GM12878 (cell line): ENCODE measurements around the gene TEX12. TPM values are rescaled to one million over a fixed set of nuclear protein-coding genes. Genes with fewer than 3 reads are reported as not detected.

Experiments
- ATAC-seq: fragments of 200-7000 bp; cut with Tn5 transposase; 3 replicates; pipeline ENCODE4 v1.9.1; 2020; ENCODE audit warnings: mild to moderate bottlenecking, moderate library complexity
- BruUV-seq: library from RNA; stranded (reverse); fragments of 400-500 nt; replicated peaks from 2 replicates; lab custom pipeline; 2021; lab: Mats Ljungman, UMichigan
- CTCF ChIA-PET: fragments of 300-600 bp; sonication (Branson Sonifier 250); formaldehyde crosslinking; extraction: SDS; loops from one replicate; lab custom pipeline; 2021; ENCODE audit warnings: inconsistent platforms; lab: Yijun Ruan, JAX
- POLR2A ChIA-PET: fragments of 350-600 bp; formaldehyde crosslinking; extraction: SDS; loops from one replicate; lab custom pipeline; 2021; ENCODE audit warnings: inconsistent platforms; lab: Charles Lee
- RAD21 ChIA-PET: fragments of 300-600 bp; sonication (Branson Sonifier 250); formaldehyde crosslinking; loops from one replicate; lab custom pipeline; 2023; ENCODE audit warnings: antibody characterized with exemption; ENCODE audit not compliant: unreplicated experiment; lab: Charles Lee
- SMC1A ChIA-PET: fragments of 300-600 bp; sonication (Branson Sonifier 250); formaldehyde crosslinking; loops from one replicate; lab custom pipeline; 2023; ENCODE audit not compliant: unreplicated experiment, uncharacterized antibody; lab: Charles Lee
- DNase-seq: peaks from one replicate; pipeline ENCODE4 v3.0.0-alpha.2; 2011; ENCODE audit warnings: low read depth, low spot score
- FAIRE-seq: peaks from 3 replicates; lab custom pipeline; 2011; peaks lifted over from hg19 to GRCh38; lab: Jason Lieb, UNC
- H2AFZ ChIP-seq: 2 replicates; pipeline ENCODE4 v1.6.0; 2011; ENCODE audit warnings: low read depth, low read length, control low read depth; ENCODE audit not compliant: control insufficient read depth
- H3K27ac ChIP-seq: 2 replicates; pipeline ENCODE4 v1.5.1; 2011; ENCODE audit warnings: control low read depth; ENCODE audit not compliant: control insufficient read depth, insufficient read depth
- H3K27me3 ChIP-seq, 2 experiments: replicated peaks in 1 of 2; 2 replicates each; pipeline versions ENCODE4 v1.6.0 to v1.6.1; 2011; ENCODE audit warnings: low read length in 1 of 2; ENCODE audit not compliant: control insufficient read depth in 2 of 2, insufficient read depth in 2 of 2
- H3K36me3 ChIP-seq, 2 experiments: 2 replicates each; pipeline ENCODE4 v1.5.1; 2011; ENCODE audit warnings: low read length in 1 of 2; ENCODE audit not compliant: control insufficient read depth in 2 of 2, insufficient read depth in 2 of 2
- H3K4me1 ChIP-seq: 2 replicates; pipeline ENCODE4 v1.6.1; 2011; ENCODE audit warnings: mild to moderate bottlenecking, low read length, moderate library complexity, mixed read lengths; ENCODE audit not compliant: control insufficient read depth, insufficient read depth
- H3K4me2 ChIP-seq: 2 replicates; pipeline ENCODE4 v1.6.0; 2011; ENCODE audit warnings: control low read depth; ENCODE audit not compliant: control insufficient read depth, insufficient read depth
- H3K4me3 ChIP-seq: fragments of 200-600 bp; sonication (generic); 2 replicates; pipeline ENCODE4 v1.5.1; 2016
- H3K79me2 ChIP-seq: 2 replicates; pipeline ENCODE4 v1.6.0; 2011; ENCODE audit warnings: low read length; ENCODE audit not compliant: control insufficient read depth, insufficient read depth
- H3K9ac ChIP-seq: 2 replicates; pipeline ENCODE4 v1.8.0; 2011; ENCODE audit warnings: low read length, control low read depth, mixed read lengths; ENCODE audit not compliant: control insufficient read depth, insufficient read depth
- H3K9me3 ChIP-seq: replicated peaks from 3 replicates; pipeline ENCODE4 v1.5.1; 2011; ENCODE audit warnings: mild to moderate bottlenecking, low read length; ENCODE audit not compliant: control insufficient read depth, insufficient read depth
- H4K20me1 ChIP-seq: 2 replicates; pipeline ENCODE4 v1.6.0; 2011; ENCODE audit not compliant: control insufficient read depth, insufficient read depth
- CBX3 ChIP-seq: fragments of 200-600 bp; sonication (generic); IDR thresholded peaks from 2 replicates; pipeline ENCODE4 v1.6.1; 2016; ENCODE audit warnings: low read depth, borderline replicate concordance
- CEBPB ChIP-seq, 2 experiments: fragments of 150-350 bp in 1 of 2; IDR thresholded peaks; 2 replicates each; pipeline ENCODE4 v1.6.1; 2012 to 2014; ENCODE audit warnings: low read depth in 2 of 2, low read length in 2 of 2, borderline replicate concordance in 1 of 2, inconsistent platforms in 1 of 2
- CHD4 ChIP-seq: fragments of 200-600 bp; sonication (generic); IDR thresholded peaks from 2 replicates; pipeline ENCODE4 v1.6.1; 2016; ENCODE audit warnings: mild to moderate bottlenecking
- JUND ChIP-seq: IDR thresholded peaks from 2 replicates; pipeline ENCODE4 v1.6.1; 2012; ENCODE audit warnings: low read depth, mild to moderate bottlenecking, low read length, improper control_type of control experiment, moderate library complexity
- LARP7 ChIP-seq: fragments of 450-650 bp; IDR thresholded peaks from 2 replicates; pipeline ENCODE4 v1.6.1; 2017; ENCODE audit warnings: mild to moderate bottlenecking
- NFYA ChIP-seq: IDR thresholded peaks from 2 replicates; pipeline ENCODE4 v1.6.1; 2011; ENCODE audit warnings: low read depth, mild to moderate bottlenecking, low read length, improper control_type of control experiment, borderline replicate concordance
- POLR2AphosphoS5 ChIP-seq: IDR thresholded peaks from 2 replicates; pipeline ENCODE4 v1.6.1; 2011; ENCODE audit warnings: mild to moderate bottlenecking, low read length, inconsistent platforms
- SKIL ChIP-seq: fragments of 450-650 bp; IDR thresholded peaks from 2 replicates; pipeline ENCODE4 v1.6.1; 2017; ENCODE audit warnings: mild to moderate bottlenecking, low read depth, inconsistent platforms; ENCODE audit not compliant: poor library complexity, severe bottlenecking
- YBX1 ChIP-seq: fragments of 450-650 bp; IDR thresholded peaks from 2 replicates; pipeline ENCODE4 v1.6.1; 2016; ENCODE audit warnings: antibody characterized with exemption
- ZNF384 ChIP-seq: IDR thresholded peaks from 2 replicates; pipeline ENCODE4 v1.6.1; 2012; ENCODE audit warnings: low read depth, mild to moderate bottlenecking, low read length, improper control_type of control experiment, borderline replicate concordance
- WGBS: methylation state at CpG from one replicate; pipeline ENCODE4 v1.1.6; 2016; ENCODE audit warnings: low lambda C conversion rate; ENCODE audit not compliant: insufficient replicate concordance, insufficient coverage; ENCODE audit errors: missing lambda C conversion rate; 5-methylcytosine and 5-hydroxymethylcytosine counted together
- in situ Hi-C: fragments of 300-500 bp; cut with MboI; formaldehyde crosslinking; loops from 9 replicates; pipeline ENCODE4 v1.14.3; 2018; ENCODE audit warnings: mixed read lengths
- intact Hi-C: fragments of 100-400 bp; cut with micrococcal nuclease; formaldehyde crosslinking; loops from one replicate; pipeline ENCODE4 v1.14.2; 2022; ENCODE audit not compliant: unreplicated experiment
- polyA plus RNA-seq, 11 experiments: library from polyadenylated mRNA; depleted of rRNA in 4 of 11; unstranded in 6 of 11; stranded (reverse) in 5 of 11; fragments of >200 nt; fragmentation: Nextera tagmentation in 4 of 11; fragmentation: Illumina TruSeq in 1 of 11; extraction: Ambion mirVana in 4 of 11; extraction: Trizol in 1 of 11; gene quantifications; 1 replicate in 1 of 11; 2 replicates in 10 of 11; pipeline versions ENCODE4 v1.2.1 to v1.2.3, GENCODE V29; 2011 to 2016; ENCODE audit warnings: inconsistent platforms in 2 of 11, missing spikeins in 2 of 11, low read depth in 1 of 11
- total RNA-seq, 4 experiments: library from RNA; depleted of rRNA in 3 of 4; stranded (reverse); fragments of >200 nt in 3 of 4; fragmentation: Illumina TruSeq in 1 of 4; extraction: Trizol in 1 of 4; gene quantifications; 2 replicates each; pipeline versions ENCODE4 v1.2.1 to v1.2.3, GENCODE V29; 2013 to 2021

TEX12 gene
- total and polyA plus RNA-seq, 10 of the 15 experiments (the other 5 are each of a cell fraction or from before 2014, with no cell fraction given): 0.11 to 1.3 (median 0.40) TPM; not detected in 2

DNA sequence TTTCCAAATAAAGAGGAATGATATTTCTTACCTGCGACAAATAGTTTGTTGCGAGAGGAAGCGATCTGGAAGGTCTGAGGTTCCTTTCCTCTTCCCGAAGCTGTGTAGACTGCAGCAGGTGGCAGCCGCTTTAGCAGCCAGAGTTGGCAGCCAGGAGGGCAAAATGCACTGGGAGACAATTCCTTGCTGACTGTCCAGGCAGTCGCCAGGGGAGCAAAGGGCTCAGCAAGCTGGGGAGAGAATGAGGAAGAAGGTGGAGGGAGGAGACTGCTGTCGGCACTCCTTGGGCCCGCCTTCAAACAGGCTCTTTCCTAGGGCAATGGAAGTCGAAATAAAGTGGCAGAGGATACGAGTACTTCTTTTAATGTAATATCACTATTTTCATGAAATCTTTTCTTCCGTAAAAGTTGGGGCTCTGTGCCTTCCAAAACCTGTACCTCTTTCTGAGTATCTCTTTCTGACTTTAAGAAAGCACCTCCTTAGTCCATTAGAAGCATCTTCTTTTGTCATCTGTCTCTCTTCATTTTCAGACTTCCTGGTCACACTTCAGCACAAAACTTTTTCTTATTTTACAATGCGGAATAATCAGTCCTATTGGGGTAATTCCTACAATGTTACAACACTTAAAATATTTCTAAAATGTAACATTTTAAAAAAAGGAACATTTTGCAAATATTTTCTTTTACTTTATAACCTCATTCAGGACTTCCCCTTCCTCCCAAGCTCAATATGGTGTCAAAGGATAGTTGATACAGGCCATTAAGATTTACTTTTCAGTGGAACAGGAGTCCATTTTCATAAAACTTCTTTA, 3.1 kb upstream of the TEX12 start, which contains the start of gene IL18:
Gene IL18, minus strand, starts transcription at position 220 of the 811 bp plus-strand sequence. CDS start 9,041 bp downstream, outside the sequence.
- Histone ChIP-seq H3K4me1 (no peaks in the 10 kb centered on the region), H3K27ac (no peak within 1 kb of the TSS), H2AFZ (peak within 1 kb of the TSS; percentile 13; the same call in 1 of the 2 replicates), H3K4me3 (no peak within 1 kb of the TSS), H3K9me3 (no peaks in the 10 kb centered on the region), H4K20me1 (no peaks in the 10 kb centered on the region), H3K27me3 (no peaks in the 10 kb centered on the region; a peak in 1 of 4 replicates), H3K36me3 (no peaks in the 10 kb centered on the region), H3K9ac (no peak within 1 kb of the TSS), H3K4me2 (no peak within 1 kb of the TSS), H3K79me2 (no peaks in the 10 kb centered on the region)
- WGBS: 29% methylated on average over 12 of the region's 12 CpGs
- DNase-seq (no peak), FAIRE-seq (no peak), ATAC-seq (no peak)
- in situ Hi-C loops: no loop called here
- RAD21 ChIA-PET: no interaction called here
- POLR2A ChIA-PET: no interaction called here
- SMC1A ChIA-PET: interaction anchor here (0.7 kb wide), 1 partner anchor 405 kb away, joined by 3 read pairs; no protein-coding TSS in a partner anchor
- CTCF ChIA-PET: no interaction called here
- TF ChIP-seq CHD4 (no peak), CBX3 (no peak), NFYA (no peak), LARP7 (no peak), ZNF384 (no peak), SKIL (no peak), YBX1 (no peak), CEBPB (IDR thresholded peaks at IDR 0.05; ENCODE audit: borderline replicate concordance in 1 of 2, low read depth in 2 of 2, low read length in 2 of 2) (no peak), POLR2AphosphoS5 (no peak), JUND (no peak)
- no TSS peak for BruUV-seq
- intact Hi-C loops: no loop called here
